PC-3 (cell line): ENCODE measurements around the gene SRPK3. TPM values are rescaled to one million over a fixed set of nuclear protein-coding genes. Genes with fewer than 3 reads are reported as not detected.

Experiments used
- ATAC-seq: fragments of 200-7000 bp; cut with Tn5 transposase; 2 replicates; pipeline ENCODE4 v1.9.1; 2020; ENCODE audit warnings: mild to moderate bottlenecking, moderate library complexity
- BruUV-seq: library from RNA; stranded (reverse); fragments of 400-500 nt; replicated peaks from 2 replicates; lab custom pipeline; 2021; lab: Mats Ljungman, UMichigan
- CTCF ChIA-PET: fragments of 300-600 bp; sonication (Branson Sonifier 250); formaldehyde crosslinking; loops from one replicate; lab custom pipeline; 2022; ENCODE audit warnings: antibody characterized with exemption; lab: Charles Lee
- POLR2A ChIA-PET: fragments of 300-600 bp; sonication (Branson Sonifier 250); formaldehyde crosslinking; loops from one replicate; lab custom pipeline; 2022; ENCODE audit warnings: antibody characterized with exemption; ENCODE audit not compliant: unreplicated experiment; lab: Charles Lee
- DNase-seq: peaks from one replicate; pipeline ENCODE4 v3.0.0-alpha.2; 2015
- H2AFZ ChIP-seq: fragments of 300-600 bp; sonication (generic); 2 replicates; pipeline ENCODE4 v1.6.0; 2016; ENCODE audit warnings: antibody characterized with exemption, low read length
- H3F3A ChIP-seq: fragments of 300-600 bp; sonication (generic); one replicate; pipeline ENCODE4 v1.6.0; 2017; ENCODE audit warnings: antibody characterized with exemption, low read length, control low read depth, mild to moderate bottlenecking; ENCODE audit not compliant: unreplicated experiment
- H3K27ac ChIP-seq: fragments of 300-600 bp; sonication (generic); 2 replicates; pipeline ENCODE4 v1.5.1; 2016; ENCODE audit warnings: mild to moderate bottlenecking, low read length
- H3K27me3 ChIP-seq: fragments of 300-600 bp; sonication (generic); 2 replicates; pipeline ENCODE4 v1.6.1; 2016; ENCODE audit warnings: low read length, mixed read lengths
- H3K36me3 ChIP-seq: fragments of 300-600 bp; sonication (generic); 2 replicates; pipeline ENCODE4 v1.6.1; 2016; ENCODE audit warnings: low read depth, mixed run types, low read length, mixed read lengths
- H3K4me1 ChIP-seq: fragments of 300-600 bp; sonication (generic); 2 replicates; pipeline ENCODE4 v1.5.1; 2016; ENCODE audit warnings: low read length; ENCODE audit not compliant: insufficient read depth
- H3K4me2 ChIP-seq: fragments of 300-600 bp; sonication (generic); 2 replicates; pipeline ENCODE4 v1.6.0; 2016; ENCODE audit warnings: low read length
- H3K4me3 ChIP-seq: fragments of 300-600 bp; sonication (generic); 2 replicates; pipeline ENCODE4 v1.5.1; 2016; ENCODE audit warnings: mild to moderate bottlenecking, low read length, mixed read lengths
- H3K79me2 ChIP-seq: fragments of 300-600 bp; sonication (generic); 2 replicates; pipeline ENCODE4 v1.6.1; 2017; ENCODE audit warnings: low read length, mixed read lengths
- H3K9ac ChIP-seq: fragments of 300-600 bp; sonication (generic); 2 replicates; pipeline ENCODE4 v1.6.0; 2016; ENCODE audit warnings: mild to moderate bottlenecking, low read length
- H3K9me2 ChIP-seq: fragments of 300-600 bp; sonication (generic); replicated peaks from 2 replicates; pipeline ENCODE4 v1.6.1; 2016; ENCODE audit warnings: mixed run types, low read length, mixed read lengths
- H3K9me3 ChIP-seq: fragments of 300-600 bp; sonication (generic); 2 replicates; pipeline ENCODE4 v1.6.1; 2016; ENCODE audit warnings: low read length, mixed read lengths
- H4K20me1 ChIP-seq: fragments of 300-600 bp; sonication (generic); 2 replicates; pipeline ENCODE4 v1.6.1; 2016; ENCODE audit warnings: low read length, mixed read lengths
- EZH2 ChIP-seq: fragments of 300-600 bp; sonication (generic); IDR thresholded peaks from one replicate; pipeline ENCODE4 v1.6.1; 2017; ENCODE audit warnings: antibody characterized with exemption, mild to moderate bottlenecking, low read length; ENCODE audit not compliant: unreplicated experiment
- EZH2phosphoT487 ChIP-seq: fragments of 300-600 bp; sonication (generic); IDR thresholded peaks from 2 replicates; pipeline ENCODE4 v1.6.1; 2018; ENCODE audit warnings: mild to moderate bottlenecking, antibody characterized with exemption, low read length, borderline replicate concordance
- intact Hi-C: fragments of 100-400 bp; cut with micrococcal nuclease; formaldehyde crosslinking; loops from 2 replicates; pipeline ENCODE4 v1.9.0; 2023
- total RNA-seq: library from RNA; depleted of rRNA; stranded (reverse); fragments of >200 nt; gene quantifications from 2 replicates; pipeline ENCODE4 v1.2.3, GENCODE V29; 2014
- TF ChIP-seq, protein P1 (sequence below): fragments of 300-600 bp; sonication (generic); conservative IDR thresholded peaks from 2 replicates; pipeline ENCODE4 v1.5.1; 2017; ENCODE audit warnings: antibody characterized with exemption, low read depth, mild to moderate bottlenecking, low read length

The SRPK3 gene
- total RNA-seq, 1 experiment from 2014 or later, result 1.5 TPM

DNA sequence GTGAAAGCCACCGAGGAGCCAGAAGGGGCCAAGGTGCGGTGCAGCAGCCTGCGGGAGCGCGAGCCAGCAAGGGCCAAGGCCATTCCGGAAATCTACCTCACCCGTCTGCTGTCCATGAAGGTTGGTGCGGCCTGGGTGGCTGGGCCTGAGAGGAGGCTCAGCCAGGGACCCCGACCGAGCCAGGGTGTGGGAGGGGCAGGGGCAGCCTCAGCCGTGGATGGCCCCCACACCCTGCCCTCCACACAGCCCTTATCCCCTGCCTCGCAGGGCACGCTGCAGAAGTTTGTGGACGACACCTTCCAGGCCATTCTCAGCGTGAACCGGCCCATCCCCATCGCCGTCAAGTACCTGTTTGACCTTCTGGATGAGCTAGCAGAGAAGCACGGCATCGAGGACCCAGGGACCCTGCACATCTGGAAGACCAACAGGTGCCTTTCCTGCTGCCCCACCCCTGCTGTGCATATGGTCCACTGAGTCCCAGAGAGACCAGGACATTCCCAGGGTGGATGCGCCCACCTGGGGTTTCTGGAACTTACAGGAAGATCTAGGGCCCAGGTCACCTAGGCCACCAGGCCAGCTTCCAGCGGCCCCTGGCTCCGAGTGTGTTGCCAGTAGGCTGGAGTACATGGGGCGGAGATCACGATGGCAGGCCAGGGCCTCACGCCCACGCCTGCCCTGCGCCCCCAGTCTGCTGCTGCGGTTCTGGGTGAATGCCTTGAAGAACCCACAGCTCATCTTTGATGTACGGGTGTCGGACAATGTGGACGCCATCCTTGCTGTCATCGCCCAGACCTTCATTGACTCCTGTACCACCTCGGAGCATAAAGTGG, 3.4 kb upstream of the SRPK3 start:
- CTCF ChIA-PET, result no interaction called here

DNA sequence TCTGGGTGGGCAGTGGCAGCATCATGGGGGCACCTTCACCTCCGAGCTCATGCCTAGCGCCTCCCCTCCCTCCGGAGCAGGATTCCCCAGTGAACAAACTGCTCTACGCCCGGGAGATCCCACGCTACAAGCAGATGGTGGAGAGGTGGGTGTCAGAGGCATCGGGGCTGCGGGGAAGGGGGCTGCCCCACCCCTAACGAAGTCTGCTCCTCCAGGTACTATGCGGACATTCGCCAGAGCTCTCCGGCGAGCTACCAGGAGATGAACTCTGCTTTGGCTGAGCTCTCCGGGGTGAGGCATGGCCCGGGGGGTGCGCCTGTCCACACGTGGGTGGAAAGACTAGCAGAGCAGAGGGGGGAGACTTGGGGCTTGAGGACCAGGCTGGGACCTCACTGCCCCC, 2.7 kb upstream of the SRPK3 start:
- no peak overlapping the region for H3K4me3 ChIP-seq
- ATAC-seq, result no peak
- TF ChIP-seq EZH2 (no peak), EZH2phosphoT487 (no peak)
- TF ChIP-seq, protein P1, sequence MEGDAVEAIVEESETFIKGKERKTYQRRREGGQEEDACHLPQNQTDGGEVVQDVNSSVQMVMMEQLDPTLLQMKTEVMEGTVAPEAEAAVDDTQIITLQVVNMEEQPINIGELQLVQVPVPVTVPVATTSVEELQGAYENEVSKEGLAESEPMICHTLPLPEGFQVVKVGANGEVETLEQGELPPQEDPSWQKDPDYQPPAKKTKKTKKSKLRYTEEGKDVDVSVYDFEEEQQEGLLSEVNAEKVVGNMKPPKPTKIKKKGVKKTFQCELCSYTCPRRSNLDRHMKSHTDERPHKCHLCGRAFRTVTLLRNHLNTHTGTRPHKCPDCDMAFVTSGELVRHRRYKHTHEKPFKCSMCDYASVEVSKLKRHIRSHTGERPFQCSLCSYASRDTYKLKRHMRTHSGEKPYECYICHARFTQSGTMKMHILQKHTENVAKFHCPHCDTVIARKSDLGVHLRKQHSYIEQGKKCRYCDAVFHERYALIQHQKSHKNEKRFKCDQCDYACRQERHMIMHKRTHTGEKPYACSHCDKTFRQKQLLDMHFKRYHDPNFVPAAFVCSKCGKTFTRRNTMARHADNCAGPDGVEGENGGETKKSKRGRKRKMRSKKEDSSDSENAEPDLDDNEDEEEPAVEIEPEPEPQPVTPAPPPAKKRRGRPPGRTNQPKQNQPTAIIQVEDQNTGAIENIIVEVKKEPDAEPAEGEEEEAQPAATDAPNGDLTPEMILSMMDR, result no peak
- H3F3A ChIP-seq, result no peaks in the 10 kb centered on the region
- DNase-seq, result no peak
- H4K20me1 ChIP-seq, result no peaks in the 10 kb centered on the region
- H3K9ac ChIP-seq, result no peak overlapping the region
- peaks cover 2% of the 10 kb centered on the region; the same call in 1 of the 2 replicates for H3K36me3 ChIP-seq
- no peaks in the 10 kb centered on the region for H3K4me1 ChIP-seq
- H3K9me3 ChIP-seq, result no peaks in the 10 kb centered on the region
- POLR2A ChIA-PET, result interaction anchor here (0.6 kb wide), 1 partner anchor 137 kb away, joined by 3 read pairs; no protein-coding TSS in a partner anchor
- H3K79me2 ChIP-seq, result no peaks in the 10 kb centered on the region
- H3K27ac ChIP-seq, result no peak overlapping the region
- no peak overlapping the region for H3K4me2 ChIP-seq
- H3K27me3 ChIP-seq, result no peaks in the 10 kb centered on the region
- CTCF ChIA-PET, result no interaction called here
- no TSS peak for BruUV-seq
- intact Hi-C loops, result no loop called here
- no peaks in the 10 kb centered on the region for H3K9me2 ChIP-seq
- H2AFZ ChIP-seq, result no peak overlapping the region

More for the DNA sequence above, 3.4 kb upstream of the SRPK3 start:
- Histone ChIP-seq H3K9me3 (no peaks in the 10 kb centered on the region), H3K36me3 (peaks cover 2% of the 10 kb centered on the region; the same call in 1 of the 2 replicates), H3K4me2 (no peak overlapping the region), H3K27me3 (no peaks in the 10 kb centered on the region), H3K27ac (peak overlapping the region; percentile 67), H3K4me1 (no peaks in the 10 kb centered on the region), H4K20me1 (no peaks in the 10 kb centered on the region), H3K4me3 (no peak overlapping the region), H2AFZ (no peak overlapping the region), H3K9me2 (no peaks in the 10 kb centered on the region), H3K9ac (no peak overlapping the region; the same call in 1 of the 2 replicates), H3F3A (no peaks in the 10 kb centered on the region), H3K79me2 (no peaks in the 10 kb centered on the region)
- TSS peak; percentile 25 for BruUV-seq
- TF ChIP-seq EZH2phosphoT487, result no peak
- intact Hi-C loops, result no loop called here
- no peak for DNase-seq
- POLR2A ChIA-PET, result no interaction called here
- no peak for ATAC-seq

DNA sequence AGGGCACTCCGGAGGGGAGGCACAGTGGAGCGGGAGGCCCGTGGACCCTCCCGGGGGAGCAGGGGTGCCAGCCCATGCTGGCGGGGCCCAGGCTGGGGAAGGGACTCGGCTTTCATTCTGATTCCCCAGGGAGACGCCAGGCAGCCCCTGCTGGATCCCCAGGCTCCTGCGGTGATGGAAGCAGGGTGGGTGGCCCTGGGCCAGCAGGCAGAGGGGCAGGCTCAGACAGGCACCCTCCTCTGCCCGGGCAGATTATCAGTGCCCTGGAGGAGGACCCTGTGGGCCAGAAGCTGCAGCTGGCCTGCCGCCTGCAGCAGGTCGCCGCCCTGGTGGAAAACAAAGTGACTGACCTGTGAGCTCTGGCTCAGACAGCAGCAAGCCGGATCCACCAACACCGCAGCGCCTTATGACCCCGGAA, 2.1 kb upstream of the SRPK3 start:
- no peak overlapping the region for H3K27ac ChIP-seq
- no peaks in the 10 kb centered on the region for H3F3A ChIP-seq
- H3K9ac ChIP-seq, result no peak overlapping the region
- H3K9me2 ChIP-seq, result no peaks in the 10 kb centered on the region
- no peak overlapping the region for H3K4me2 ChIP-seq
- H3K9me3 ChIP-seq, result no peaks in the 10 kb centered on the region
- no peaks in the 10 kb centered on the region for H3K27me3 ChIP-seq
- no TSS peak for BruUV-seq
- no peaks in the 10 kb centered on the region for H3K4me1 ChIP-seq
- H2AFZ ChIP-seq, result no peak overlapping the region
- TF ChIP-seq, protein P1, result peak; percentile 39
- TF ChIP-seq EZH2 (no peak), EZH2phosphoT487 (no peak)
- peaks cover 2% of the 10 kb centered on the region; the same call in 1 of the 2 replicates for H3K36me3 ChIP-seq
- no peak overlapping the region for H3K4me3 ChIP-seq
- intact Hi-C loops, result no loop called here
- no peaks in the 10 kb centered on the region for H3K79me2 ChIP-seq
- no peaks in the 10 kb centered on the region for H4K20me1 ChIP-seq
- ChIA-PET POLR2A (interaction anchor here (0.6 kb wide), 1 partner anchor 136 kb away, joined by 3 read pairs; no protein-coding TSS in a partner anchor), CTCF (no interaction called here)
- ATAC-seq (no peak), DNase-seq (no peak)
